Fibroblast of skin of left quadriceps (primary cell): Measurements from ENCODE around the gene NR2F2.

Source experiments
- DNase-seq, 2 experiments: peaks; one replicate each; pipeline ENCODE4 v3.0.0-alpha.2; 2013; ENCODE audit warnings: low read depth in 2 of 2

NR2F2 gene

DNA sequence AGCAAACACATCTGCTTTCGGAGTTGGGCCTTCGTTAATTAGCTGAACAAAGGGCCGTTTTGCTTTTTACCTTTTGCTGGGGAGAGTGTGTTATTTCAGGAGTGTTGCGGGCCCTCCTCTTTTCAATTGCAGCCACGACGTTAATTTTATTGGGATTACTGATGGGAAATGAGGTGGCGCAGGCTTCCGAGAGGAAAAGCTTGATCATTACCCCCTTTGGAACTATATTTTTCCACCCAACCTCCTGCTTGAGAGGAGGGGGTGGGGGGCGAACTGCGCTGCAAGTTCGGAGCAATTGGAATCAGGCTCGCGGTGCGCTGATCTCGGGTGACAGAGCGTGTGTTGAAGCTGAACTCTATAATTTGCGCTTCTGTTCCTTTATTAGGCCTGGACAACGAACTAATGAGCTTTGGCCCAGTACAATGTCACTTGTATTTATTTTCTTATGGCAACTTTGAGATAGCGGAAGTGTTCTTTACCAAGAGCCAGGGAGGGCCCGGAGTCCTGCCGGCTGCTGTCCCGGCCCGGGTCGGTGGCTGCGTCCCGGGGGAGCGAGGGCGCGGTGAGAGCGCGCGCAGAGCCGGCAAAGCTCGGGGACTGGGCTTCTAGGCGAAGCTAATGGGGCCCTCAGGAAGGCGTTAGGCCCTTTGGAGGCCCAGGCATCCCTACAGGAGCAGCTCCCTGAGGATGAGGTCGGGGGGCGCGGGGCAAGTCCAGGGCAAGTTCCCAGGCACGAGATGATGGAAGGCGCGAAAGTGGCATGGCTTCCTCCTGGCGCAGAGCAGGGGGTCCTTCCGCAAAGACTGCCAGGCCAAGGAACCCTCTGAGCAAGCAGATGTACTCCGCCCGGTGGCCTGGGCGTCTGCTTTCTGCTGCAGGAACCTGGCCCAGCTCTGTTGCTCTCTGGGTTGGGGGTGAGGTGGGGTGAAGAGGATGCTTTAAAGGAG lies 12.9 kb downstream of the NR2F2 start:
- no peak for DNase-seq

DNA sequence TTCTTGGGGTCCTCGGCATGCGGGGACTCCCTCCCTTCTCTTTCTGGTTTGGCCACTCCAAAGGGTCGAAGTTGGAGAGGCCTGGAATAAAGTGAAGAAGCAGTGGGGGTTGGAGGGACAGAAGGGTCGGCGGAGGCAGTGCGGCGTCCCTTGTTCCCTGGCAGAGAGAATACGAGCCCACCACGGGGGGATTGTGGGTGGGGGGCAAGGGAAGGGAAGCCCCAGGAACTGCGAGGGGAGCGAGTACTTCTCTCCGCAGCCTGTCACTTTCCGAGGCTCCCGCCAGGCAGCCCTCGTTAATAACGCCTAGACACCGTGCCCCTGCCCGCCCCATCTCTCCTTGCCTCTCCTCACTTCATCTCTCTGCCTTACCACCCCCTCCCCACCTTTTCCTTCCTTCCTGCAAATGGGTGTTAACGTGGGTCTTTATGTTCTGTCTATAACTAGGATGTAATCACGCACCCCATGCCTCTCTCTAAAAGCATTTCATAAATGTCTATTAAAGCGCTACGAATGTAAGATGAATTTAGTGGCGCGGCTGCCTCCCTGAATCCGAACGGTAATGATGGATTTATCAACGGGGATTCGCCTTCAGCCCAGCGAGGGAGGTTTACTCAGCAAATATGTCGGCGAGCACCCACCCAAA lies 13.7 kb downstream of the NR2F2 start:
- no peak for DNase-seq

DNA sequence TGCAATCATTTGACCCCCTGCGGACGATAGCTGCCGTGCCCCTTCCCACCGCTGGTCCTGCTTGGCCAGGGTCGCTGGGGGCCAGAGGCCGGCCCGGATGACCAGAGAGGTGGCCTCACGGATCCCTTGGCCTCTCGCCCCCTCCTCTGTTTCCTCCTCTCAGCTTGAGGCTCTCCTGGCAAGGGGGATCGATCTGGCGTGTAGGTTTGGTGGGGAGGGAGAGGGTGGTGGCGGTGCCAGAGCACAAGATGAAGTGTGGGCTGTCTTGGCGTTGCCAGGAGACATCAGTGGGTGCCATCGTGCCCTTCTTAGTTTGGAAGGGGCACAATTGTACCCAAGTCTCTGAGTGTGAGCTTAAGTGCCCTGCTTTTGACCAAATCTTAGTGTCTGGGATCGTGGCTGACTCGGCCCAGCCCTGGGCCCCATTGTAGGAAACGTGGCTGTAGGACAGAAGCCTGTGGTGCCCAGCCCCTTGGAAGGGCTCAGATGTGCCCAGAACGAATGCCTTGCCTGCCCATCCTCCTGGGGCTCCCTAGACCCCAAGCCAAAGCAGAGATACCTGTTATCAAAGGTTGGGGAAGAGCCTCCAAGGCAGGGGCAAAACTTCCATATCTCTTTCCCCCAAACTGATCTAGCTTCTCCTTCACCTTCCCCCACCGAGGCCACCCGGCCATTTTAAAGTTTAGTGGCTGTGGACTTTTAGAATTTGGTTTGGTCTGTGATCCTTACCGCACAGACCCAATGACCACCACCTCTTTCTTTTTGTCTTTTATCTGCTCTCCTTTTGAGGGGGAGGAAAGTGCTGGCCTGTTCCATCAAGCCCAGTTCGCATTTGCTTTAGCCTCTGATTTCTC lies 14.4 kb downstream of the NR2F2 start:
- DNase-seq, result no peak

DNA sequence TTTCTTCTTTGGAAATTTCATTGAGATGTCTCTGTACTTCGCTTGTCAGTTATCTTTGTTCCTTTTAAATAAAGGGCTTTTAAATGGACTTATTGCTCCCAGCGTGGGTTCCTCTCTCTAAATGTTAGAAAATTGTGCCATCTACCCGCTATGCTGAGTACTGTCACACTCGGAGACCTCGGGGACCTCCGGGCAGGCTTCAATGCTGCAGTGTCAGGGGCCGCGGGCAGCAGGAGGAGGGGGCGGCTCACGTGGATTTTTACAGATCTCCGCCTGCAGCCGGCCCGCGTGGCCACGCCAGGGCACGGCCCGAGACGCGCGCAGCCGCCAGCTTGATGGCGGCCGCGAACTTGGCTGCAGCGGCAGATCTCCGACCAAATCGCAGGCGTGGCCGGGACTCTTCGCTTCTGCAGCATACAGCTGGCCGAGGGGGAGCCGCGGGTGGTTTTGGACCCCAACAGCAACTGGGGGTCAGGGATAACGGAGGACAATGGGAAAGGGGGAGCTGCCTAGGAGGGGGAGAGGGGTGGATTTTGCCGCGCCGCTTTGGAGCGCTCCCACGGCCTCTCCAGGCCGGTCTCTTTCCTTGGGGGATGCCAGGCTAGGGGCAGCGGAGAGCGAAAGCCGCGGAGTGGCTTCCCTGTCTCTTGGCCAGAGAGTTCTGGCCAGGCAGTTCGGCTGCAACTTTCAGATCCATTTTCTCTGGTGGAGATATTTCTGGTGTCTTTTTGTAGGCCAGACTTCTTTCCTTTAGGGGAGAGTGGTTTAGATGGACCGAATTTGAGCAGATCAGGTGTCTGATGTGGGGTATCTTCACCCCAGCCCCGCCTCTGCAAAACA lies 15.3 kb downstream of the NR2F2 start:
- no peak for DNase-seq

DNA sequence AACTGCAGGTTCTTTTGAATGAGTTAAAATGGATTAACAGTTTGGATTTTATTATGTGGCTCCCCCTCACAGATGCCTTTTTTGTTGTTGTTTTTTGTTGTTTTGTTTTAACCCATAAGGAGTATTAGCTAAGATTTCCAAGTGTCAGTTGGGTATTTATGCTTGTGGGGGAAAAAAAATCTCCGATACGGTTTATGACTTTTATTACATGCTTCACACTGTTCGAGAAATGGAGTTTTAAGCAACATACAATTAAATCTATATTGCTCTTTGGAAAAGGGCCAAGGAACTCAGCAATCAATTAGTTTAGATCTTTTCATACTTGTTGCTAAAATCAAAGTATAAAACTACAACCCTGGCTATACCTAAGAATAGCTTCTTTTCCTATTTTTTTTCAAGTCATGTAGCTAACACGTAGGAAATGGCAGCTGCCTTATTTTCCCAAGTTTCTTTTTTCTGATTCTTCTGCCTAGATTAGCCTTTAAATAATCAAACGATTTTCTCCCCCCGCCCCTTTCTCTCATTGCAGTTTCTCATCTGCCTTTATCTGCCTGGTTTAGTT lies 16.0 kb downstream of the NR2F2 start:
- DNase-seq, result no peak

DNA sequence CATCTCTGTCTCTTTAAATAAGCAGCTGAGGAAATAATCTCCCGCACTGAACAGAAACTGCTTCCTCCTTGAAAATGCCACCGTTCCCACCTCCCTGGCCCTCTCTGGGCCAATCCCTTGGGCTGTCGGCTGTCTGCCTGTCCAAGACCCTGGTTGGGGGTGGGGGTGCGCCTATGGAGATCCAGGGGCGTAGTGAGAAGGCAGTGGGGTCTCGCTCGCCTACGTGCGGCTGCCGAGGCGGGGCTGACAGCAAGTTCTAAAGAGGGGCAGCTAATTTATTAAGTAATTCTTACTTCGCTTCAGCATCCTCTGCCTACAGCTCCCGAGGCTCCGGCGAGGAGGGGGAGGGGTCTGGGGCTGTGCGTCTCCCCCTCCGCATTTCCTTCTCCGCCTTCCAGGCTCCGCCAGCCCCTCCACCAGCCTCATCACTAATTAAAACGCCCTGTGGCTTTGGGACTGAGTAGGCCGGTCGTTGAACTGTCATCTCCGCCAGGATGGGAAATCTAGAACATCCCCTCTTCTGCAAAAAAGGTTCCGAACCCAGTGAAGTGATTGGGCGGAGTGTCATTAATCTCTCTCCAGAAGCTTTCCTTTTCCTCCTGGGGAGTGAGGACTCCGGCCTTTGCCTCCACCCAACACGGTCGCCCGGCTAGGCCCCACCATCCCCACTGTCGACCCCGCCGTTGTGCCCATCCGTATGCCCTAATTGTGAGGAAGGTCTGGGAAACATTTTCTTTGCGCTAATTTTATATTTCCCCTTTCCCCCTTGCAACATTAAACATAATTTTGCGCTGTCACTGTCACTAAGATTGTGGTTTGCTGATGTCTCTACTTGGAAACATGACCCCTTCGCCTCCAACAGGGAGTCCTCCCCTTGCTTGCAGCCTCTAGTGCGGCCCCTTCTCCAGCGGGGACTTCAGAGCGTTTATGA lies 16.9 kb downstream of the NR2F2 start:
- DNase-seq, result no peak

DNA sequence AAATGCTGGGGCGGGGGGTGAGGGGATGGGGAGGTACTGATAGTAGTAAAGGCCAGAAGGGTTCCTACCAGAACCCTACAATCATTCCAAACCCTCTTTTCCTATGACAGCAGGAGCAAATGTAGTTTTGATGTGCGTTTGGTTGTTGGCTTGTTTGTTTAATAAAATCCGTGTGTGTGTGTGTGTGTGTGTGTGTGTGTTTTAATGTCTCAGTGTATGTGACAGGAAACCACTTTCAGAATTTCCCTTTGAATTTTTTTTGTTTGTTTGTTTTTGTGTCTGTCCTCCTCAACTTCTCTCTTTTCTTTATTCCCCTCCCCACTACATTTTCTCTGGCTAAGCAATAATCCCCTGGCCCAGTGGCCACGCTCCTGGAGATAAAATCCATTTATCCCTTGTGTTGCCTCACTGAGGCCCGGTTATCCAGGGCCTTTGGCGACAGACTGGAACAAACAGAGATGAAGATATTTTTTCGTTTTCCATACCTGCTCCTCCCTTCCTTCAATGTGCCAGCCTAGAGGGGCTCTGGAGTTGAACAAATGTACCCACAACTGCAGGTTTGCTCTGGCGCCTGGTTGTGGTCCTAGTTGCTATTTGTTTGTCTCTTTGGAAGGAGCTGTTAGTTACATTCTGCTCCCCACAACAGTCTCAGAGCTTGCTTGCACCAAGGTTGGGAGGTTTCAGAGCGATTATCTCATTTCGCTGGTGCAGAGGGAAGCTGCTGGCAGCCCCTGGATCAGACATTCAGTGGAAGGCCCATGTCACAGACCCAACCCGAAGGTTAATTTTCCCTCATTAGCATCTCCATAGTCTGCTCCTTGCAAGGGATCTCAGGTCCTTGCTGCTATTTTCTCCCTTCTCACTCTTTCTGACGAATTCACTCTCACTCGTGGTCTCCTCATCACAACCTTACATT lies 17.9 kb downstream of the NR2F2 start:
- no peak for DNase-seq

DNA sequence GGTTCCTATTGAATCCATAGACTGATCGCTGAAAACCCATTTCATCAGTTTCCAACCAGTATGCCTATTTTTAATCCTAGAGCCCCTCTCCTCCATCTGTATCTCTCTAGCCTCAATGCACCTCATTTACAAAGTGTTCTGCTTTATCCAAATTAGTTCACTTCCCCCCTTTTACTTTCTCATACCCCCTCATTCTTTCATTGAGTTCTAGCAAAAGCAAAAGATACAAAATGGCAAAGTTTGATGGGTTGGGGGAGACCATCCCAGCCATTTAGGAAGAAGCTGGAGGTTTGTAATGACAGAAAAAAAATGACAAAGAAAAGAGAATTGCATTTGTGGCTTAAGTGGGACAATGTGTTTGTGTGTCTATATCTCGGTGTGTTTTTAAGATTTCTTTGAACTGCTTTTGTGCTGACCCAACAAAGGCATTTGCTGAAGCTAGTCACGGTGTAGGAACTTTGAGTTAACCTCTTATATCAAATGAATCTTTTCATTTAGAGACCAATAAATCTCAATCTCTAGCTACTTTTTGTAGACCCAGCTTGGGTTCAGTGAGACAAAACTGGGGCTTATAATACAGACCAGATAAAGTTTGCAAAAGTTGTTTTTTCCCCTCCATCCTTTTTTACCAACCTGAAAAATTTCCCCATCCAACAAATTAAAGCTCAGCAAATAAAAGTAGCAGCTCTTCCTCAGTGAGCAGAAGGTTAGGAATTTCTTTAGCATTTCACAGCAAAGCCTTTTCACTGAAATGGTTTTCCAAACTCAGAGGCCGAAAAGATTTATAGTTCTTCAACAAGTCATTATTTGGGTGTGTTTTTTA lies 18.7 kb downstream of the NR2F2 start:
- no peak for DNase-seq

DNA sequence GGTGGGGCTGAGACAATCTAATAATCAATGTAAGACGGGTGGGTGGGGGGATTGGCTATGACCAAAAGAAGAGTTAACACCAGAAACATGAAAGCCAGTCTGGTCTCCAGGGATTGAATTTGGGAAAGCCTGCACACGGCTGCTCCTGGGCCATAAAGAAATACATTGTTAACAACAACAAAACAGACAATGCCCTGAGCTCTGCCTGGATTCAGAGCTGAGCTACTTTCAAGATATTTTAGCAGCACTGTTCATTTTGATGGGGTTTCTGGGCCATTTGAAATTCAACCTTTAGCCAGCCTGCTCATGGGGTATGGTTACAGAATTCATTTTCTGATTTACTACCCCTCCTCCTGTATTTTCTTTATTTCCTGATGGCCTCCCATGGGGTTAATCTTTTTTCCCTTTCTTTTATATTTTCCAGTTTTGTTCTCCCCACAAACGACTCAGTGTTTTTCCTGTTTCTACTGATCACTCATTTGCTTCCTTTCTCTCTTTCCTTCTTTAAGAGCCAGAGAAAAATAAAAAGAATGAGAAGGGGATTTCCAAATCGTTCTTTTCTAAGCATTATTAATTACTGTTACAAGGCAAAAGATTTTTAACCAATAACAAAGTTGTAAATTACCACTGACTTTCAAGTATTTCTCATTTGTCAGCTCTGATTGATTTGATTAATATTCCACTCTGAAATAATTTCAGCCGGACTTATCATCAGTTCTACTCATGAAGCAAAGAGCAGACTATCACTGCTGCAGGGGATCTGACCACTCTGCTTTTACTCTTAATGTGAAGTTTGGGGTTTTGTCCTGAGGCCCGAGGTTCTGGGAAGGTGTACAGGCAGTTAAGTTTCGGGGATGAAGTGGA lies 19.6 kb downstream of the NR2F2 start:
- no peak for DNase-seq

DNA sequence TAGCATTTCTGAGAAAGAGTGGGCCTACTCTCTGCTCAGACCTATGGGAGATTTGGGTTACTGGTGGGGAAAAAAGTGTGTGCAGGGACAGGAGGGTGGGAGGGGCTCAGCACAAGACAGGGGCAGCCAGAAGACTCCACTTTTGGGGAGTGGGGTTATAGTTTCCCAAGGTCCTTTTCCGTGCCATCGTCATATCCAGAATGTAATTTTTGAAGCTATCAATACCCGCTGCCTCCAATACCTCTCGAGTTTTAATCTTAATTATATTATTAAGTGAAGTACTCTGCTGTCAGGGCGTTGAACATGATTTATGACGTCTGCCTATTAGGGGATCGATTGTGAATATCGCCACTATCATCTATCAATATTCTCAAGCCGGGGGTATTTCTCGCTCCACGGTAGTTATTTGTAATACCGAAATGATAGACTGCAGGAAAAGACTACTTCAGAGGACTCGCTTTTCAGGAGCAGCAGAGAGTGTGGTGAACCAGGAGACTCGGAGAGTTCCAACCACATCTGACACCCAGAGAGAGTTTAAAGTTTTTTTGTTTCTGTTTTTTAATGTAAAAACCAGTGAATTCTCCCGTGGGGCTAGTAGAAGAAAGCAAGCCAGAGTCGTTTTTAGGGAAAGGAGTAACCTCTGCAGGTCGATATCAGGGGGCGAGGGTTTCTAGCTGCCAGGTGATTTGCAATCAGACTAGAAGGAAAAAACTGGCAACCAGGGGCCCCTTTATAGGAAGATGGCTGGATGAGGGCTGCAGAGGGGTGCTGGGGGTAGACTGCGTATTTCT lies 20.6 kb downstream of the NR2F2 start:
- DNase-seq, result no peak

DNA sequence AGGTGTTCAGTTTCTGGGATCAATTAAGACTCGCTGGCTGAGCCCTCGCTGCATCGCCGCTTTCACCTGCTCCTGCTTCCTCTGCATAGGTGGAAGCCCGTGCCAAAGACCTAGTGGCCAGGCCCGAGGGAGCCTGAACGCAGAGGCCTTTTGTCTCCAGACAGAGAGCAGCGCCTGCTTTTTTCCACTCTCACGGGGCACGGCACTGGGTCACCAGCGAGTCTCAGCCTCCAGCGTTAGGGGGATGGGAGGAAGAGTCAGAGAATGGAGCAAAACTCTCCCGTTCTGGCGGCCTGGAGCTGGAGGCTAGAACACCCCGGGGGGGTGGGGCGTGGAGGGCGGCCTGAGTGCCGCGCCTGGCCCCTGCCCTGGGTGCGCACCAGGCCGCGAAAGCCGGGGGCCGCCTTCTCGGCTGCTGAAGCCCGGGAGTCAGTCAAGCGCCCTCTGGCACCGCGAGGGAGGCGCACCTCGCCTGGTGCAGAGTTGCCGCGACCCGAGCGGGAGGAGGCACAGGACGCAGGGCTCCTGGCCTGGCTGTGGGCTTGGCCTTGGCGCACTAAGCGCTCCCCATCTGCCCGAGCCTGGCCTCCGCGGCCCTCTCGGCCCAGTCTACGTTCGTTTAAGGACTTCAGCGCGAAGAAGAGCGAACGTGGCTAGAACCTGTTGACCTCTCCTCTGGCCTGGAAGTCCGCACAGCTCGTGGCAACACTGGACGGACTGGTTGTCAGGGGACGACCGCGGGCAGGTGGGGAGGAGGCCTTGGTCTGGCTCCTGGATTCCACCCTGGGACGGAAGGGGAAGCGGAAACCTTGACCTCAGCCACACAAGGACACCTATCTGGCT lies 21.5 kb downstream of the NR2F2 start:
- no peak for DNase-seq

DNA sequence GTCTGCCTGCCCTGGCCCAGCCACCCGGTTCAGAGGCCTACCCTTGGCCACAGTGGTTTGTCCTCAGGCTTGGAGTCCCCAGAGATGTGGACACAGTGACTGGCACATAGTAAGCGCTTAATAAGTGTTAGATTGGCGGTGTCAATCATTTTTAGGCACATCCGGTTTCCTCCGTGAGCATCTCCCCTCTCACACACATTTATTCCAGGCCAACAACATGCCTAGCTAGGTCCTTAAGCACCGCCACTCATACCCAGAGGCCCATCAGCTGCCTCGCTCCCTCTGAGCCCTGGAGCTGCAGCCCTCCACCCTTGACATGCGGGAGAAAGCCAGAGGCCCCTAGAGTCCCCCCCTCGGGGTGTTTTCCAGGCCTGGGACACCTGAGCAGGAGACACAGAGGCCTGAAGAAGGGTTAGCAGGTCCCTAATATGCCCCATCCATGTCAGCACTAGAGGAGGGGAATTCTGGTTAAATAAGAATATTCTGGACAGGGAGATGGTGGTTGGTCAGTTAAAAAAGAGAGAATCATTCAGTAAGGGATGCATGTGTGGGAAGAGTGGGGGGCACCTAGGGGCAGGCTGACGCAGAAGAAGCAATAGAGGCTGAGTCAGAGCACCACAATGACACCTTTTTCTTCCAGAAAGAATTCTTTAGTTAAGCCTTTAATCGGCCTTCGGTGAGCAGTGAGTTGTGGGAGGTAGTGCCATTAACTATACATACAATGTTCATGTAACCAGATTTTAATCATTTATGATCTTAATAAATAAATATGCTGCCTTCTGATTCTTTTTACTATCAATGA lies 22.3 kb downstream of the NR2F2 start:
- DNase-seq, result no peak

DNA sequence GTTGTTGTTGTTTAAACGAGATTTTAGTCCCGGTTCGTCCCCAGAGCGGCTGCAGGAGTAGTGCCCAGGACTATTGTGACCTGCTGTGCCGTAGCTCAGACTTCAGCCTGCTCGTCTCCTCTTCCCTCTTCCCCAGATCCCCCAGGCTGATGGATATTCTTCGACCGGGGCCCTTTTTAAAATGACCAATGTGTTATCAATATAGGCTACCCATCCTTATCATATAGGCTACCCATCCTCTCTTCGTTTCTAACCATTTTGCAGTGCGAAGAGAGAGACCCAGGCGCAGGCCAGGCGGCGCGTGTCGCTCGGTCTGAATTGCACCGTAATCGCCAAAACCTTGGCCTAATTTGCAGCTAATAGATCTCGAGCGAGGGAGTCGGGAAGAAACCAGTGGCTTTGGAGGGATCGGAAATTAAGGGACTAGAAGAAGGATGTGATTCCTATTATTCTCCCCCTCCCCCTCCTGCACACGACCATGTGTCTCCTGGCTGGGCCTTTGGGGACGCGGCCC lies 23.0 kb downstream of the NR2F2 start:
- no peak for DNase-seq
